Body of pancreas (tissue), 4 donors: Measurements from ENCODE around the gene PSMC3.

ENCODE experiments used
- CTCF ChIP-seq, 7 experiments: fragments of 450-650 bp in 4 of 7; fragments of 200-600 bp in 3 of 7; sonication (generic) in 3 of 7; IDR thresholded peaks; one replicate each; pipeline ENCODE4 v1.5.1; 2016 to 2019; ENCODE audit warnings: antibody characterized with exemption in 7 of 7
- POLR2A ChIP-seq, 3 donors: fragments of 450-650 bp; IDR thresholded peaks; one replicate each; pipeline ENCODE4 v1.6.1; 2016; ENCODE audit warnings: antibody characterized with exemption in 3 of 3, mild to moderate bottlenecking in 2 of 3

DNA sequence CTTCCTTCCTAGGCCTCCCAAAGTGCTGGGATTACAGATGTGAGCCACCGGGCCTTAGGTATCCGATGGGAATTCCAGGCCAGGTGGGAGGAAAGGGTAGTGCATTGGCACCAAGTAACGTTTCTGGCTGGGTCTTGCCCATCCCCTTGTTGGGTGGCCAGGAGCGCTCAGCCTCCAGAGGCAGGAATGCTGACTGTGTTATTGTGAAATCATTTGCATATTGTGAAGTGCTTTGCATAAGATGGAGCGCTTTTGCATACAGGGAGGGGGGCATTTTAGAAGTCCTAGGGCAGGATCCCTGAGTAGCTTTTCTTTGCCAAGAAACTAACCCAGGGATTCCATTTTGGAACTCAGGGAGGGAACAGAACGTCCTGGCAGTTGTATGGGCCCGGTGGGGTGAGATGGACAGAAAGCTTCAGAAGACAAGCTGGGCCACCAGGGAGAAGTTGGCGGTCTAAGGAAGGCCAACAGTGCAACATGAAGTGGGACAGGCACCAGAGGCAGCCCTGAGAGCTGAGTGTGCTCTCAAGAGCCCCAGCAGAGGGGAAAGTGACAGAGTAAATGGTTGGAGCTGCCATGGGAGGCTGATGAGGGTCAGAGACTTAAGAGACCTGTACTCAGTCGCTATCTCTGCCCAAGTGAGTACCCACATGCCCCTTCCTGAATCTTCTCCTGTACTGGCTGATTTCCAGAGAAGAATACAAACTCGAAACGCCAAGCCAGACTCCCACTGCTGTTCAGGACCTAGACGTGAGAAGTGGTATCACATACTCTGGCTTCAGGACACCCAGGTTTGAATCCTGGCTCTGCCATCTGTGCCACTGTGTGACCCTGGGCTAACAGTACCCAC is 19.1 kb downstream of the PSMC3 start:
- TF ChIP-seq CTCF (IDR thresholded peaks at IDR 0.05) (no peak), POLR2A (IDR thresholded peaks at IDR 0.05) (no peak)
